SK-N-SH treated with all-trans-retinoic acid at 6 μM for 48 hours (cell line): ENCODE data around the gene DNAAF6.

Experiments
- ATAC-seq: fragments of 200-7000 bp; cut with Tn5 transposase; 3 replicates; pipeline ENCODE4 v1.9.1; 2020; ENCODE audit warnings: mild to moderate bottlenecking, moderate library complexity
- ARNTL ChIP-seq: fragments of 450-650 bp; formaldehyde crosslinking; IDR thresholded peaks from 2 replicates; pipeline ENCODE4 v1.5.0; 2020; ENCODE audit warnings: low read depth, mild to moderate bottlenecking, moderate library complexity, borderline replicate concordance
- BACH2 ChIP-seq: fragments of 250-450 bp; sonication (Bioruptor Pico); IDR thresholded peaks from 2 replicates; pipeline ENCODE4 v1.9.0; 2021; ENCODE audit warnings: mild to moderate bottlenecking, borderline replicate concordance
- CREB5 ChIP-seq: fragments of 250-450 bp; sonication (Bioruptor Pico); IDR thresholded peaks from 2 replicates; pipeline ENCODE4 v1.5.1; 2020; ENCODE audit warnings: low read depth, mild to moderate bottlenecking, moderate library complexity
- CSDC2 ChIP-seq: fragments of 250-450 bp; sonication (Bioruptor Pico); IDR thresholded peaks from 2 replicates; pipeline ENCODE4 v1.5.0; 2020; ENCODE audit warnings: mild to moderate bottlenecking, moderate library complexity
- ESRRG ChIP-seq: fragments of 250-450 bp; sonication (Bioruptor Pico); IDR thresholded peaks from 2 replicates; pipeline ENCODE4 v1.6.1; 2021; ENCODE audit warnings: mild to moderate bottlenecking
- GLIS3 ChIP-seq: fragments of 250-450 bp; sonication (Bioruptor Pico); IDR thresholded peaks from 2 replicates; pipeline ENCODE4 v1.5.0; 2020; ENCODE audit warnings: mild to moderate bottlenecking, moderate library complexity
- OSR1 ChIP-seq: fragments of 250-450 bp; sonication (Bioruptor Pico); IDR thresholded peaks from 2 replicates; pipeline ENCODE4 v1.8.0; 2022; ENCODE audit warnings: moderate library complexity, mild to moderate bottlenecking, inconsistent platforms
- PATZ1 ChIP-seq: fragments of 250-450 bp; sonication (Bioruptor Pico); IDR thresholded peaks from 2 replicates; pipeline ENCODE4 v1.8.0; 2020; ENCODE audit warnings: mild to moderate bottlenecking, moderate library complexity, borderline replicate concordance
- POU6F1 ChIP-seq: fragments of 250-450 bp; sonication (Bioruptor Pico); IDR thresholded peaks from 2 replicates; pipeline ENCODE4 v1.8.0; 2021; ENCODE audit warnings: low read depth, mild to moderate bottlenecking, moderate library complexity, borderline replicate concordance
- PPARA ChIP-seq: fragments of 250-450 bp; sonication (Bioruptor Pico); IDR thresholded peaks from 2 replicates; pipeline ENCODE4 v1.5.0; 2020; ENCODE audit warnings: mild to moderate bottlenecking, borderline replicate concordance
- SNAI2 ChIP-seq: fragments of 250-450 bp; sonication (Bioruptor Pico); IDR thresholded peaks from 2 replicates; pipeline ENCODE4 v1.5.0; 2020; ENCODE audit warnings: mild to moderate bottlenecking, moderate library complexity
- TCF4 ChIP-seq: fragments of 250-450 bp; sonication (Bioruptor Pico); IDR thresholded peaks from 2 replicates; pipeline ENCODE4 v1.8.0; 2021; ENCODE audit warnings: mild to moderate bottlenecking, moderate library complexity, borderline replicate concordance
- TOX ChIP-seq: fragments of 250-450 bp; sonication (Bioruptor Pico); IDR thresholded peaks from 2 replicates; pipeline ENCODE4 v1.8.0; 2021; ENCODE audit warnings: mild to moderate bottlenecking, moderate library complexity, borderline replicate concordance
- TSHZ2 ChIP-seq: fragments of 250-450 bp; sonication (Bioruptor Pico); IDR thresholded peaks from 2 replicates; pipeline ENCODE4 v1.5.0; 2020; ENCODE audit warnings: mild to moderate bottlenecking, moderate library complexity
- ZC3H10 ChIP-seq: fragments of 250-450 bp; sonication (Bioruptor Pico); IDR thresholded peaks from 2 replicates; pipeline ENCODE4 v1.5.1; 2021; ENCODE audit warnings: mild to moderate bottlenecking, moderate library complexity
- ZFP3 ChIP-seq: fragments of 250-450 bp; sonication (Bioruptor Pico); IDR thresholded peaks from 2 replicates; pipeline ENCODE4 v1.5.0; 2020; ENCODE audit warnings: mild to moderate bottlenecking, moderate library complexity
- ZFP30 ChIP-seq: fragments of 450-650 bp; formaldehyde crosslinking; IDR thresholded peaks from 2 replicates; pipeline ENCODE4 v1.5.0; 2022; ENCODE audit warnings: mild to moderate bottlenecking, moderate library complexity
- ZNF565 ChIP-seq: fragments of 450-650 bp; formaldehyde crosslinking; conservative IDR thresholded peaks from 2 replicates; pipeline ENCODE4 v1.5.0; 2020; ENCODE audit warnings: low read depth, mild to moderate bottlenecking, moderate library complexity
- ZNF70 ChIP-seq: fragments of 450-650 bp; formaldehyde crosslinking; IDR thresholded peaks from 2 replicates; pipeline ENCODE4 v1.5.0; 2020; ENCODE audit warnings: mild to moderate bottlenecking, moderate library complexity
- ZNF8 ChIP-seq: fragments of 450-650 bp; formaldehyde crosslinking; IDR thresholded peaks from 2 replicates; pipeline ENCODE4 v1.5.0; 2020; ENCODE audit warnings: mild to moderate bottlenecking, moderate library complexity

DNAAF6 gene

GRCh38 chrX:107207089-107207488 lies 678 bp downstream of the DNAAF6 start:
- no peak for ATAC-seq

GRCh38 chrX:107207943-107208342 lies 1.5 kb downstream of the DNAAF6 start:
- TF ChIP-seq ZNF70 (CRISPR knock-in tag) (no peak), PATZ1 (no peak), SNAI2 (CRISPR knock-in tag) (no peak), CSDC2 (CRISPR knock-in tag) (no peak), ZNF565 (CRISPR knock-in tag) (no peak), ZFP3 (CRISPR knock-in tag) (no peak), TCF4 (CRISPR knock-in tag) (no peak), TSHZ2 (CRISPR knock-in tag) (no peak)
- no peak for ATAC-seq

More at GRCh38 chrX:107207089-107207488, 678 bp downstream of the DNAAF6 start:
- TF ChIP-seq CREB5 (CRISPR knock-in tag), result no peak
- TF ChIP-seq TSHZ2 (CRISPR knock-in tag), result no peak
- TF ChIP-seq ARNTL (CRISPR knock-in tag), result no peak
- no peak for TF ChIP-seq ZFP3 (CRISPR knock-in tag)
- TF ChIP-seq ESRRG (CRISPR knock-in tag), result no peak
- no peak for TF ChIP-seq PPARA
- TF ChIP-seq ZC3H10 (CRISPR knock-in tag), result no peak
- TF ChIP-seq PATZ1, result no peak
- no peak for TF ChIP-seq OSR1 (CRISPR knock-in tag)
- TF ChIP-seq GLIS3 (CRISPR knock-in tag), result no peak
- TF ChIP-seq BACH2 (CRISPR knock-in tag), result no peak
- no peak for TF ChIP-seq SNAI2 (CRISPR knock-in tag)
- no peak for TF ChIP-seq TOX (CRISPR knock-in tag)
- no peak for TF ChIP-seq ZFP30 (CRISPR knock-in tag)

GRCh38 chrX:107213477-107213876 lies 7.1 kb downstream of the DNAAF6 start:
- no peak for TF ChIP-seq TCF4 (CRISPR knock-in tag)
- TF ChIP-seq ZNF70 (CRISPR knock-in tag), result no peak
- no peak for TF ChIP-seq BACH2 (CRISPR knock-in tag)
- TF ChIP-seq POU6F1, result no peak
- TF ChIP-seq ZNF8 (CRISPR knock-in tag), result no peak
- TF ChIP-seq, all 23 proteins: peak for 0
- no peak for ATAC-seq
